NCI-H1092 (cell line): ENCODE data around the gene TYW1.
"Not testable (repeated sequence)": the region's sequence is repeated elsewhere in the genome, so short reads cannot be mapped to it uniquely, and the experiment has no call there.

ENCODE experiments used
- DNase-seq: peaks from one replicate; lab custom pipeline; 2025; lab: John Stamatoyannopoulos, UW

TYW1 gene

DNA sequence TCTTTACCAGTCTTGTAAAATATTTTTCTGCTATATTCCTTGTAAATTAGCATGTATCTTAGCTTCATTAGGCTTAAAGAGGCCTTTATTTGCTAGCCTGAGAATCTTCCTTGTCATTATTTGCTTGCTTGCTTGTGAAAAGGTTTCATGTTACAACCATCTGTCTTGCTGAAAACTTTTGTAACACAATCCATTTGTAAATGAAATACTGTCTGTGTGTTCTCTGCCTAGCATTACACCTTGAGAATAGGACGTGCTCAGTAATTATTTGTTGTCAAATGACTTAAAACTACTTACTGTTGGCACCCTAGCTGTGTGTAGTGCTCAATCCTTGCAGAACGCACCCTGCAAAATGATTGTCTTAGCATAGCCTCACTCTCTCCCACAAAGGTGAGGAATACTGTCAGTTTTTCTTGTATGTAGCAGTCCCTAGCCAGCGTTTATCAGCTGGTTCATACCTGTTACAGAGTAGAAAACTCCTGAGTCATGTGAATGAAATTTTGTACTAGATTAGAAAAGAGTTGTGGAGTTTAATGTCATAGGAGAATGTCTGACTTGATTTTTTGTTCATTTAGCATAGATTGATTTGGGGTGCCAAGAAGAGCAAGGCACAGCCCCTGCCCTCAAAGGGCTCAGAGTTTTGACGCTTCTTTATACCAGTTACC is 193.3 kb downstream of the TYW1 start:
- DNase-seq, result not testable (repeated sequence)

DNA sequence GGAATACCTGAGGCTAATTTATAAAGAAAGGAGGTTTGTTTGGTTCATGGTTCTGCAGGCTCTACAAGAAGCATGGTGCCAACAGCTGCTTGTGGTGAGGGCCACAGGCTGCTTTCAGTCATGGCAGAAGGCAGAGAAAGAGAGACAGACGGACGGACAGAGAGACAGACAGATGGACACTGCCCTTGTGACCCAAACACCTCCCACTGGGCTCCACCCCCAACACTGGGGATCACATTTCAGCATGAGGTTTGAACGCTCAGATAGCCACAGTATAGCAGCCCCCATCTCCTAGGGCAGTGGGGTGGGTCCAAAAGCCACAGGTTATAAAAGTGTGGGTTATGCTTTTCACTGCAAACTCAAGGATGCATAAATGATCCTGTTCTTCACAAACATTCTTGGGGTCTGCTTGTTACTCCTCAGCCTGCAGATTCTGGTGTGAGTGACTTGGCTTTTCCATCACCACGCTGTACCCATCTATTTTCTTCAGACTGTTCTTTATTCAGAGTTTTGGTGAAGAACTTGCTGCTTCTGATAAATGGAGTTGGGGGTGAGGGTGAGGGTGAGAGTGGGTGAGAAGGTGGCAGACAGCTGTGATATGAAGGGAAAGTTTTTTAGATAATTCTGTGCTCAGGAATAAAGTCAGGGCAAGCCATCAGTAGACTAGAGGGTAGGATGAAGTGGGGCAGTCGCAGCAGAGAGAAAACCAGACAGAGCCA is 194.5 kb downstream of the TYW1 start:
- DNase-seq, result not testable (repeated sequence)

DNA sequence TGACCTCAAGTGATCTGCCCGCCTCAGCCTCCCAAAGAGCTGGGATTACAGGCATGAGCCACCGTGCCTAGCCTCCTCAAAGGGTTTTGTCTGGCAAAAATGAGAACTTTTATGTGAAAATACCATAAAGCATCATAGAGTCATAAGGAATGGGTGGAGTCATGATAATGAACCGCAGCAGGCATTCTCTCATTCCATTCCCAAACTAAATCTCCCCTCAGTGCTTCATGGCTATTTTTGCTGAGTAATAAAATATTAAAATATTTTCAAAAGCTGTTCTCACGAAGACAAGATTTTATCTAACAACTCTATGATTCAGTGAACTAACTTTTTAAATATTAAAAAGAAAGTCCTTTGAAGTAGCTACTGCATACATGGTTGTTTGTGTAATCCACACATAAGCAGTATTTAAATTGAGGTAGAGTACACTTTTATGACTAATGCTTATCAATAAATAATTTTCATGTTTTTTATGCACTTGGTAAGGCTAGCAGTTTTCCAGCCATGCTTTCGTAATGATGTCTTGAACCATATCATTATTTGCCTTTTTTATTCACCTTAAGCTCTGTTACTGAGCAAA is 195.6 kb downstream of the TYW1 start:
- DNase-seq, result not testable (repeated sequence)

DNA sequence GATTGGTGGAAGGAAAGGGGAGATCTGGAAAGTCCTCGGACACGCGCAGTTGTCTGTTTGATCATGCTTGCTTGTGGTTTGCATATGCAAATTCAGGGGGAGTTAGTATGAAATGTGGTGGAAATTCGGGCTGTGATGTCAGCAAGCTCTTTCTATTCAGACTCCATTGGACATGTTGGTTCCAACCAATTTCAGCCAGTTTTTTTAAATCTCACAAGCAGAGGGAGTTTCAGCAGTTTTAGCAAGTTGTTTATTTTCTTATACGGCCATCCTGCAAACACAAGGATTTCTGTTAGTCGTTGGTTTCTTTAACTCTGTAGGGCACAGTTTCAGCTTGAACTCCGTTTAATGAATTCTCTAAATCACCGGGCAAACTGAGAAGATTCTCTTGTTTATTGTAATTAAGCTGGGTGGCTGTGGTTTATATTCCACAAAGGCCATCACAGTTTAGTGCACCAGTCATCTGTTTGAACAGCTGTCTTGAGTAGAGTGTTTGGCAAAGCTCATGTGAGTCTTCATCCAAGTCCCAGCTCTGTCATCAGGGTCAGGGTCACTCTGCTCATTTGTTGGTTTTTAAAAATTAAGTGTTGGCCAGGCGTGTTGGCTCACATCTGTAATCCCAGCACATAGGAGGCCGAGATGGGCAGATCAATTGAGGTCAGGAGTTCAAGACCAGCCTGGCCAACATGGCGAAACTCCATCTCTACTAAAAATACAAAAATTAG is 196.4 kb downstream of the TYW1 start:
- DNase-seq, result peak; percentile 92

DNA sequence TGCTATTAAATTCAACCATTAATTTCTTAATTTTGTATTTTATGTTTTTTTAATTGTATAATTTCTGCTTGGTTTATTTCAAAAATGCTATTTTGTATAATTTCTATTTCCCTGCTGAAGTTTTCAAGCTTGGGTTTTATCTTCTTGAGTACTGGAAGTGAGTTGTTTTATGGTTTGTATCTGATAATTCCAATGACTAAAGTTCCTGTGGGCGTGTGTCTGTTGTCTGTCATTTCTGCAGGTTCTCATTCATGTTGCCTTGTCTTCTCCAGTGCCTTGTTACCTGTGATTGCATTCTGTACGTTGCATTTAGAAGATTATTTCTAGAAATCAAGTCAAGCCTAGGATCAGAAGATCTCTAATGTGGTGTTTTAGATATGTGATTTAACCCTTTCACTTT is 199.5 kb downstream of the TYW1 start:
- not testable (repeated sequence) for DNase-seq

DNA sequence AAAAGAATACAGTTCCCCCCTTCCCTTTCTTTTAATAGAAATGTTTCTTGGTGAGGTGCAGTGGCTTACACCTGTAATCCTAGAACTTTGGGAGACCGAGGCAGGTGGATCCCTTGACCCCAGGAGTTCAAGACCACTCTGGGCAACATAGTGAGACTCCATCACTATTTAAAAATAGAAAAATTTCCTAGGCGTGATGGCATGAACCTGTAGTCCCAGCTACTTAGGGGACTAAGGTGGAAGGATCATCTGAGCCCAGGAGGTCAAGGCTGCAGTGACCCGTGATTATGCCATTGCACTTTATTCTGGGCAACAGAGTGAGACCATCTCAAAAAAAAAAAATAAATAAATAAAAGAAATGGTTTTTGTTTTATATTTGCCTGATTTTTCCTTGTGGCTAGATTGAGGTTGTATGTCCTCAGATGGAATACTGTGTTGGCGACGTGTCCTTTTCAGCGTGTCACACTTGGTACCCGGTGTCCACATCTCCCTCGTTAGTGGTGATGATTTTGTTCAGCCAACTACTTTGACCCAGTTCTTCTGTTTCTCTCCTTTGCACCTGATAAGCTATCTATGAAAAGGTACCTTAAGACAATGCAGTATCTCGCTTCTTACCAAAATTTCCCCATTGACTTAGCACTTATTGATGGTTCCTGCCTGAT is 202.4 kb downstream of the TYW1 start:
- not testable (repeated sequence) for DNase-seq

DNA sequence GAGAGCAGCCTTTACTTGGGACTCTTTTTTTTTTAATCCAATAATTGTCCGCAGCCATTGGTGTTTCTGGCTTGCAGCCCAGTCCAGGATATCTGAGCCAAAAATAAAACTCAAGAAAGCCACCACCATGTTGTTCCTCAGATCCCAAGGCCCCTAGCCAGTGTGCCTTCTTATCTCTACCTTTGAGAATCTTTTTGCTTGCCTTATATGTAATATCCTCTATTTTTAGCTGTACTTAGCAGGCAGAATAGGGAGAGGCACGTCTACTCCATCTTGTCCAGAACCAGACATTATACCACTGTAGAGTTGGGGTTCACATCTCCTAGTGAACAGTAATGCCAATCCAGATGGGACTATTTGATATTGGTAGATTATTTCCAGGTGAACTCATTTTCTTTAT is 209.1 kb downstream of the TYW1 start:
- not testable (repeated sequence) for DNase-seq

DNA sequence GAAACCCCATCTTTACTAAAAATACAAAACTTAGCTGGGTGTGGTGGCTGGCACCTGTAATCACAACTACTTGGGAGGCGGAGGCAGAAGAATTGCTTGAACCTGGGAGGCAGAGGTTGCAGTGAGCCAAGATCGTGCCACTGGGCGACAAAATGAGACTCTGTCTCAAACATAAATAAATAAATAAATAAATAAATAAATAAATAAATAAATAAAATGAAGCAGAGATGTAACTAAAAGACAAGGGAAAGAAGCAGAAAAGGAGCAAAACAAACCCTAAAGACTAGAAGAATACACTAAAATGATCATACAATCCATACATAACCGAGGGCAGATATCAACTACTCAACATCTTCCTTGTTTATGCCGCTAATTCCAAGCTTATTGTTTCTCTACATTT is 209.8 kb downstream of the TYW1 start:
- DNase-seq, result no peak

DNA sequence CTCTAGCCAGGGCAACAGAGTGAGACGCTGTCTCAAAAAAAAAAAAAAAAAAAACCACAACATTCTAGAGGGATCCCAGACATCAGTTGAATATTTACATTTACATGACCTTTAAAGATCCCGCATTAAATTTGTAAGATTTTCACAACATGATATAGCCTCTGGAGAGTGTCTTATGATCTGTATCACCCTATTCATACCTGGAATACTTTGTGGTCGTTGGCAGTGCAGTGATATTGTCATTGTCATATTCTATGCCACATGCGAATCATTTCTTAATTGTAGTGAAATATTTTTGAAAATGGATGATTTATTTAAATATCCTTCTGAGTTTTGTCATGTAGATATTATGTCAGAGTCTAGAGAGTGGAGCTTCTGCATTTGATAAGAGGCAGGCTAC is 212.0 kb downstream of the TYW1 start:
- DNase-seq, result not testable (repeated sequence)

DNA sequence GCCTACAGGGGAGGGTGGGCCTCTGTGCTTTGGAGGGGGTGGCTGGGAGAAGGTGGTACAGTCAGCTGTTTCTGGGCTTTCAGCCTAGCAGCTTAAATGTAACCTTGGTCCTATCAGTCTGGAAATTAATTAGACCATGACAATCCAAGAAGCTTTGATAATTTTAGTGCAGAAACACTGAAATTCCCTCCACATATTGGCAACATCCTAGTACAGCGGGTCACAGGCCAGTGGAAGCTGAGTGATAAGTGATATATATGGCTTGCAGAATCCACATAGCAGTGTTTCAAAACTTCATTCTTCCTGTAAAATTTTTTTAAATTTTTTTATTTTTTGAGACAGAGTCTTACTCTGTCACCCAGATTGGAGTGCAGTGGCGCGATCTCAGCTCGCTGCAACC is 212.6 kb downstream of the TYW1 start:
- DNase-seq, result no peak

DNA sequence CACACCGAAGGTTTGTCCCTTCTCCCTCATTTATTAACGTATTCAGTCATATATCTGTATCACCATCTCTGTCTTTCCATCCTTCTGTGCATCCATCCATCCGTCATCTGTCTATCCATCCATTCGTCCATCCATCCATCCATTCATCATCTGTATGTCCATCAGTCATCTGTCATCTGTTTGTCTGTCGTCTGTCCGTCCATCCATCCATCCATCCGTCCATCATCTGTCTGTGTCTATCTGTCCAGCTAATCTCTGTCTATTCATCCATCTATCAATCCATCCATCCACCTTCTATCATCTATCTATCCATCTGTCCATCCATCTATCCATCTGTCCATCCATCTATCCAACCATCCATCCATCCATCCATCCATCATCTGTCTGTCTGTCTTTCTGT is 213.9 kb downstream of the TYW1 start:
- DNase-seq, result no peak

DNA sequence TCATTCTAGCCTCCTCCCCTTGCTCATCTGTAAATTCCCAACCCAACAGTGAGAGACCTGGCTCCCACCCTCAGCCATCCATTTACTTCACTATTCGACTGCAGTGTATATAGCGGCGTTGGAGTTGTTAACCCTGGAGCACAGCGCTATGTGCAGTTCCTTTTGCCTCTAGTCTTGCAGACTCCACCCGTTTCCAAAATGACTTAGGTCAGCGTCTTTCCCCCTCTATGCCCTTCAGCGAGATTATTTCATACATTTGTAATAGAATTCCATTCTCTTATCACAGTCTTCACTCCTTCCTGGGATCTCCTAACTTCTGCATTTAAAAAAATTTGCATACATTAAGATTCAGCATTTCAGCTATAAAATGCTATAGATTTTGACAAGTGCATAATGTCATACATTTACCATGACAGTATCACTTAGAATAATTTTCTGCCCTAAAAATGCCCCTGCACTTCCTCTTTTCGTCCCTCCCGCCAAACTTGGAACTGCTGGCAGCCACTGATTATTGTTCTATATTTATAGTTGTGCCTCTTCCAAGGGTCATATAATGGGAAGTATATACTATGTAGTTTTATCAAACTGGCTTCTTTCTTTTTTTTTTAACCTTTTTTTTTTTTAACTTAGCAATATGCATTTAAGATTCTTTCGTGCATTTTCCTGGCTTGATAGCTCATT is 215.2 kb downstream of the TYW1 start:
- DNase-seq, result not testable (repeated sequence)

DNA sequence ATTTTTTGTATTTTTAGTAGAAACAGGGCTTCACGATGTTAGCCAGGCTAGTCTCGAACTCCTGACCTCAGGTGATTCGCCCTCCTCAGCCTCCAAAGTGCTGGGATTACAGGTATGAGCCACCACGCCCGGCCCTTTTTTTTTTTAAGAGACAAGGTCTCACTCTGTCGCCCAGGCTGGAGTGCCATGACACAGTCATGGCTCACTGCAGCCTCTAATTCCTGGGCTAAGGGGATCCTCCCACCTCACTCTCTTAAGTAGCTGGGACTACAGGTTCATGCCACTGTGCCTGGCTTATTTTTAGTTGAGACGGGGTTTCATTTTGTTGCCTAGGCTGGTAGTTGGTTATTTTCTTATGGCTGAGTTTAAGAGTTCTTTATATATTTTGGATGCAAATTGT is 216.4 kb downstream of the TYW1 start:
- DNase-seq, result not testable (repeated sequence)

DNA sequence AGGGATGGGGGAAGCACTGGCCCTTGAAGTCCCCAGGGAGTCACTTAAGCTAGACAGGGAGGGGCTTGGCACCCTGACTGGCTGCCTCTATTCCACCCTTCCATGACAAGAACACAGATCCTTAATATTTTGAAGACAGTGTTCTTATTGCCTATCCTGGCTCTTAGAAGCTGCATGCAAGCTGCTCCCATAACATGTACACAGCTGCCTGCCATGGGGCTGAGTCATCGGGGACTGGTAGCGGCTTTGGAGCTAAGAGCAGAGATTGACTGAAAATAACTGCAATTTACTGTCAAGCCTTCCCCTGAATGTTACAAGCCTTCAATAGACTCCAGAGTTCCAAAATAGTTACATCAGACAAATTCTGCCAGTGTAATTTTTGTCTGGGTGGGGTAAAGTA is 226.9 kb downstream of the TYW1 start:
- not testable (repeated sequence) for DNase-seq

DNA sequence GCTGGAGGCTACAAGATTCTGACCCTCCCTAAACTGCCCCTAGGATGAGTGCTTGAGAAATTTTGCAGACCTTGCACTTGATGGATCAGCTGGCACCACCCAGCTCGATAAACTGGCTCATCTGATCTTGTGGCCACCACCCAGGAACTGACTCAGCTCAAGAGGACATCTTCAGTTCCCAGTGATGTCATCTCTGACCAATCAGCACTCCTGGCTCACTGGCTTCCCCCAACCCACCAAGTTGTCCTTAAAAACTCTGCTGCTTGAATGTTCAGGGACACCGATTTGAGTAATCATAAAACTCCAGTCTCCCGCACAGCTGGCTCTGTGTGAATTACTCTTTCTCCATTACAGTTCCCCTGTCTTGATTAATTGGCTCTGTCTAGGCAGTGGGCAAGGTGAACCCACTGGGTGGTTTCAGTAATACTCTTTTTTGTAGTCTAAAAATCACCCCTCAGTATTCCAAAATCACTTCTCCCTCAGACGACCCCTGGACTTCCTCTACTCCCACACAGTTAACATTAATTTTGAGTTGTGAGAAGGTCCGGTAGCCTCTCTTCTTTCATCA is 229.8 kb downstream of the TYW1 start:
- DNase-seq, result peak; percentile 2

DNA sequence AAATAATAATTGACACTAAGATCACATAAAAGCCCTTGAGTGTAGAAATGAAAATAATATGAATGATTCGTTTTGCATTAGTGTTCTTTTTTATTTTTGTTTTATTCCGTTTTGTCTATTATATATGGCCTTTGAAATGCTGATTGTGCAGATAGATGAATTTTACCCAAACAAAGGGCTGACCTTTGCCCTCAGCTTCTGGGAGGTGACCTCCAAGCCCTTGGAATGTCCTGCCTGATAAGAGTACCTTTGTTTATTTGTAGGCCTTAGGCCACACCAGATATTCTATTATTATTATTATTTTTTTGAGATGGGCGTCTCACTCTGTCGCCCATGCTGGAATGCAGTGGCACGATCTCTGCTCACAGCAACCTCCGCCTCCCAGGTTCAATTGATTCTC is 230.3 kb downstream of the TYW1 start:
- not testable (repeated sequence) for DNase-seq

DNA sequence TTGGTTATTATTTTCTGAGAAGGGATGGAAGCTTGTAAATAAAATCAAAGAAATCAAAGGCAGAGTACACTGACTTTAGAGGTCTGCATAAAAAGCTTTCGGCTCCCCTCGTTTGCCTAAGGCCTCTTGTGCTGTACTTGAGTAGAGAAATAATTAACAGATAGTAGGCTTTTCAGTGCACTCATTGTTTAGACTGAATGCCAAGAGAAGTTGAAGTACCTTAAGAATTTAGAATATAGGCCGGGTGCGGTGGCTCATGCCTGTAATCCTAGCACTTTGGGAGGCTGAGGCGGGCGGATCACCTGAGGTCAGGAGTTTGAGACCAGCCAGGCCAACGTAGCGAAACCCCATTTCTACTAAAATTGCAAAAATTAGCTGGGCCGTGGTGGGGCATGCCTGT is 232.4 kb downstream of the TYW1 start:
- DNase-seq, result not testable (repeated sequence)

DNA sequence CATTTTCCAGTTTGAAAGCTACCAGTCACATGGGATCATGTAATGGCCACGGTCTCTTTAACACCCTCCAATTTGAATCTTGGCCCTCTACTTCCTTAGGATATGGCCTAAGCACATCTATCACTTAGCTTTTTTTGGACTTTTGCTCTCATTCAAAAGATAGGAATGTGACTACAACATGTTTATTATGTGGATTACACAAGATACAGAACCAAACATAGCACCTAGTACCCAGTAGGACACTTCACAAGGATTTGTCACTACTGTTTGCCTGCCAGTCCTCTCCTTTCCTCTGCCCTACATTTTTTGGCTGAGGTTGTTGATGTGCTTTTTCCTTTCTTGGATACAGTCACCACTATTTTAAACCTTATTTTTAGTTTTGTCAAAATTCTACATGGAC is 233.4 kb downstream of the TYW1 start:
- DNase-seq, result not testable (repeated sequence)

DNA sequence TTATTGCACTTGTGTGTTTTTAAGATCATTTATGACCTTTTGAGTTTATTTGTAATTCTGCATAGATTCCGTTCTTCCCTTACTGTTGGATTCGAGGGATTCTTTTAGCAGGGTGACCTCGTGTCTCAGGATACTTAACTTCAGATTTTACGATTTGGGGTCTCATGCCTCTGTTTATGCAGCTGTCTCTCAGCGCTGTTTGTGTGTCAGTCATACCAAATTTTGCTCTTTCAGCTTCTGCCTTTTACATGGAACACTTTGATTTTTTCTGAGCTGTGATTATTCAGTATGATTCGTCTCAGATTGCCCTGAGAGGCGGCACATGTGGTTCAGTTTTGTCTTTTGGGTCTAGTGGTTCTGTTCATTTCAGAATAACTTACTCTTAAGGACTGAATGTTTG is 236.9 kb downstream of the TYW1 start:
- DNase-seq, result not testable (repeated sequence)

DNA sequence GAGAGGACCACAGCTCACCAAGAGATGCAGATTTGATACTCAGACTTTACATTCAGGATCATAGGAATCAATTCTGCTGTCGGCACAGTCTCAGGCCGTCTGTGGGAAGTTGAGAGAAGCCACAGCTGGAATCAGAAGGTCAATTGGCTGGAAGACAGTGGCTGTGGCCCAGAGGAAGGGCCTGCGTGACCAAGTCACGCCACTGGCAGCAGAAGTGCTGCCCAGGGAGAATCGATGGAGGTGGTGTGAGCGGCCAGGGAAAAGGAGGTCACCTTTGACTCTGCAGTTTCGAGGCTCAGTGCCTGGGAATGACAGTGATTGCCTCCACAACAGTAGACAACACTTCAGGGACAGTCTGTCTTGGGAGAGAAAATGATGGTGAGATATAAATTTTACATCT is 239.6 kb downstream of the TYW1 start:
- DNase-seq, result not testable (repeated sequence)

DNA sequence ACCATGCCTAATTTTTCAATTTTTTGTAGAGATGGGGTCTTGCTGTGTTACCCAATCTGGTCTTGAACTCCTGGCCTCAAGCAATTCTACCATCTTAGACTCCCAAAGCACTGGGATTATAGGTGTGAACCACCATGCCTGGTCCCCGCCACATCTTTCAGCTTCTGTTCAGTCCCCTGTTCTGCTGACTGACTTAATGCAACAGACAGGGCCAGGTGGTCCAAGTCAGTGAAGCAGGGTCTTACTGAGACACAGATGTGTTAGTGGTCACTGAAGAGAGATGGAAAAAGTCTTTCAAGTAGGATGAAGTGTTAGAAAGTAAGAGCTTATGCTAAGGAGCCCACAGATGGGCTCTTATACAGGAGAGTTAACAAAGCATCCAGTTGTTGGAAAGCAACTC is 246.2 kb downstream of the TYW1 start:
- DNase-seq, result not testable (repeated sequence)
